HG02588 (cell line): ENCODE results near the gene CYTIP.
"Not testable (repeated sequence)": the region's sequence is repeated elsewhere in the genome, so short reads cannot be mapped to it uniquely, and the experiment has no call there.

Experiments
- ATAC-seq: cut with Tn5 transposase; IDR thresholded peaks from one replicate; pipeline ENCODE4 v1.9.1; 2021; ENCODE audit warnings: mild to moderate bottlenecking, moderate library complexity; ENCODE audit not compliant: unreplicated experiment

CYTIP gene

GRCh38 chr2:157386747-157387146 lies 57.1 kb downstream of the CYTIP start:
- no peak for ATAC-seq

GRCh38 chr2:157386247-157386646 lies 57.6 kb downstream of the CYTIP start:
- no peak for ATAC-seq

GRCh38 chr2:157377861-157378260 lies 66.0 kb downstream of the CYTIP start:
- no peak for ATAC-seq

GRCh38 chr2:157376041-157376440 lies 67.8 kb downstream of the CYTIP start:
- no peak for ATAC-seq

GRCh38 chr2:157375384-157375783 lies 68.5 kb downstream of the CYTIP start:
- ATAC-seq, result no peak

GRCh38 chr2:157368508-157368907 lies 75.4 kb downstream of the CYTIP start:
- not testable (repeated sequence) for ATAC-seq

- ATAC-seq, result no peak
These were observed 76.2 kb downstream of the CYTIP start for GRCh38 chr2:157367704-157368103.
